HEK293 (cell line): ENCODE measurements around the gene FASTK.

Experiments used
- CTCF ChIA-PET: fragments of 350-600 bp; formaldehyde crosslinking; extraction: SDS; loops from one replicate; lab custom pipeline; 2021; ENCODE audit warnings: antibody characterized with exemption; lab: Yijun Ruan, JAX
- POLR2A ChIA-PET: fragments of 300-600 bp; formaldehyde crosslinking; extraction: SDS; loops from one replicate; lab custom pipeline; 2020; ENCODE audit warnings: antibody characterized with exemption, inconsistent platforms; lab: Yijun Ruan, JAX
- H3K27ac ChIP-seq: fragments of 200-500 bp; sonication (Bioruptor generic); 2 replicates; pipeline ENCODE4 v1.5.1; 2014; ENCODE audit warnings: low read depth, low read length, control low read depth, inconsistent platforms; ENCODE audit errors: extremely low read depth
- H3K36me3 ChIP-seq, 2 experiments: fragments of 200-500 bp in 1 of 2; sonication (Bioruptor generic) in 1 of 2; 1 replicate in 1 of 2; 2 replicates in 1 of 2; pipeline ENCODE4 v1.5.1; 2014 to 2017; ENCODE audit warnings: inconsistent platforms in 2 of 2, low read length in 2 of 2; ENCODE audit not compliant: control insufficient read depth in 2 of 2, insufficient read depth in 1 of 2
- H3K4me1 ChIP-seq: fragments of 200-500 bp; sonication (Bioruptor generic); 2 replicates; pipeline ENCODE4 v1.5.1; 2014; ENCODE audit warnings: mild to moderate bottlenecking, low read length, inconsistent platforms; ENCODE audit not compliant: control insufficient read depth, insufficient read depth
- H3K4me3 ChIP-seq: 2 replicates; pipeline ENCODE4 v1.5.1; 2011; ENCODE audit warnings: low read depth, mild to moderate bottlenecking, control low read depth, low read length, moderate library complexity
- H3K9me3 ChIP-seq: fragments of 200-500 bp; sonication (Bioruptor generic); 2 replicates; pipeline ENCODE4 v1.5.1; 2014; ENCODE audit warnings: low read depth, low read length, inconsistent platforms; ENCODE audit not compliant: control insufficient read depth, insufficient read depth
- BCL11B ChIP-seq: fragments of 450-650 bp; formaldehyde crosslinking; IDR thresholded peaks from 2 replicates; pipeline ENCODE4 v1.5.1; 2016; ENCODE audit warnings: low read depth, missing biosample characterization, missing genetic modification characterization
- CTCF ChIP-seq: fragments of 450-650 bp; formaldehyde crosslinking; IDR thresholded peaks from 2 replicates; pipeline ENCODE4 v1.5.1; 2016; ENCODE audit warnings: missing biosample characterization, missing genetic modification characterization
- KLF7 ChIP-seq: fragments of 450-650 bp; formaldehyde crosslinking; IDR thresholded peaks from 2 replicates; pipeline ENCODE4 v1.5.1; 2016; ENCODE audit warnings: missing biosample characterization, missing genetic modification characterization, borderline replicate concordance
- WT1 ChIP-seq: fragments of 450-650 bp; formaldehyde crosslinking; IDR thresholded peaks from 2 replicates; pipeline ENCODE4 v1.5.1; 2016; ENCODE audit warnings: missing biosample characterization, missing genetic modification characterization
- YY1 ChIP-seq: fragments of 450-650 bp; formaldehyde crosslinking; IDR thresholded peaks from 2 replicates; pipeline ENCODE4 v1.5.1; 2018; ENCODE audit warnings: missing biosample characterization, missing genetic modification characterization
- ZBTB44 ChIP-seq: fragments of 450-650 bp; IDR thresholded peaks from 2 replicates; pipeline ENCODE4 v1.5.1; 2018; ENCODE audit warnings: missing biosample characterization, mild to moderate bottlenecking, missing genetic modification characterization
- ZNF10 ChIP-seq: fragments of 450-650 bp; formaldehyde crosslinking; IDR thresholded peaks from 2 replicates; pipeline ENCODE4 v1.5.1; 2017; ENCODE audit warnings: missing biosample characterization, missing genetic modification characterization
- ZNF155 ChIP-seq: fragments of 450-650 bp; formaldehyde crosslinking; IDR thresholded peaks from 2 replicates; pipeline ENCODE4 v1.5.1; 2016; ENCODE audit warnings: missing biosample characterization, missing genetic modification characterization
- ZNF175 ChIP-seq: fragments of 450-650 bp; formaldehyde crosslinking; IDR thresholded peaks from 2 replicates; pipeline ENCODE4 v1.5.1; 2016; ENCODE audit warnings: missing biosample characterization, missing genetic modification characterization
- ZNF2 ChIP-seq: fragments of 450-650 bp; formaldehyde crosslinking; IDR thresholded peaks from 2 replicates; pipeline ENCODE4 v1.5.1; 2016; ENCODE audit warnings: missing biosample characterization, missing genetic modification characterization
- ZNF23 ChIP-seq: fragments of 450-650 bp; formaldehyde crosslinking; IDR thresholded peaks from 2 replicates; pipeline ENCODE4 v1.5.1; 2016; ENCODE audit warnings: missing biosample characterization, missing genetic modification characterization, borderline replicate concordance
- ZNF341 ChIP-seq: fragments of 450-650 bp; formaldehyde crosslinking; IDR thresholded peaks from 2 replicates; pipeline ENCODE4; 2016; ENCODE audit warnings: low read depth, missing biosample characterization, missing genetic modification characterization
- ZNF404 ChIP-seq: fragments of 450-650 bp; formaldehyde crosslinking; IDR thresholded peaks from 2 replicates; pipeline ENCODE4 v1.5.1; 2017; ENCODE audit warnings: missing biosample characterization, missing genetic modification characterization
- ZNF423 ChIP-seq: fragments of 450-650 bp; formaldehyde crosslinking; IDR thresholded peaks from 2 replicates; pipeline ENCODE4 v1.5.1; 2016; ENCODE audit warnings: missing biosample characterization, missing genetic modification characterization
- ZNF600 ChIP-seq: fragments of 450-650 bp; formaldehyde crosslinking; IDR thresholded peaks from 2 replicates; pipeline ENCODE4 v1.5.1; 2016; ENCODE audit warnings: missing biosample characterization, missing genetic modification characterization
- ZNF621 ChIP-seq: fragments of 450-650 bp; formaldehyde crosslinking; IDR thresholded peaks from 2 replicates; pipeline ENCODE4 v1.5.1; 2017; ENCODE audit warnings: missing biosample characterization, missing genetic modification characterization
- ZNF660 ChIP-seq: fragments of 450-650 bp; IDR thresholded peaks from 2 replicates; pipeline ENCODE4 v1.5.1; 2018; ENCODE audit warnings: missing biosample characterization, mild to moderate bottlenecking, missing genetic modification characterization
- ZNF777 ChIP-seq: fragments of 450-650 bp; formaldehyde crosslinking; IDR thresholded peaks from 2 replicates; pipeline ENCODE4 v1.5.1; 2017; ENCODE audit warnings: missing biosample characterization, missing genetic modification characterization, borderline replicate concordance
- TF ChIP-seq, protein P1 (sequence below): fragments of 450-650 bp; formaldehyde crosslinking; IDR thresholded peaks from 2 replicates; pipeline ENCODE4 v1.5.1; 2017; ENCODE audit warnings: missing biosample characterization, mild to moderate bottlenecking, missing genetic modification characterization, moderate library complexity
- TF ChIP-seq, protein P2 (sequence below): fragments of 450-650 bp; formaldehyde crosslinking; IDR thresholded peaks from 2 replicates; pipeline ENCODE4 v1.5.1; 2016; ENCODE audit warnings: missing biosample characterization, missing genetic modification characterization
- TF ChIP-seq, protein P3 (sequence below): fragments of 450-650 bp; IDR thresholded peaks from 2 replicates; pipeline ENCODE4 v1.5.1; 2018; ENCODE audit warnings: missing biosample characterization, missing genetic modification characterization

Gene FASTK

GRCh38 chr7:151076863-151077704 lies 3.5 kb downstream of the FASTK start:
- 0 out of 2 replicates have a peak, but pooled peaks have one; percentile 60 for TF ChIP-seq ZNF600
- TF ChIP-seq ZNF404: no peak
- TF ChIP-seq ZNF777 (tag by site-specific recombination): no peak
- TF ChIP-seq ZNF621 (tag by site-specific recombination): no peak
- TF ChIP-seq ZNF175 (tag by site-specific recombination): no peak
- no peak for TF ChIP-seq ZNF10 (tag by site-specific recombination)
- TF ChIP-seq, protein P1, sequence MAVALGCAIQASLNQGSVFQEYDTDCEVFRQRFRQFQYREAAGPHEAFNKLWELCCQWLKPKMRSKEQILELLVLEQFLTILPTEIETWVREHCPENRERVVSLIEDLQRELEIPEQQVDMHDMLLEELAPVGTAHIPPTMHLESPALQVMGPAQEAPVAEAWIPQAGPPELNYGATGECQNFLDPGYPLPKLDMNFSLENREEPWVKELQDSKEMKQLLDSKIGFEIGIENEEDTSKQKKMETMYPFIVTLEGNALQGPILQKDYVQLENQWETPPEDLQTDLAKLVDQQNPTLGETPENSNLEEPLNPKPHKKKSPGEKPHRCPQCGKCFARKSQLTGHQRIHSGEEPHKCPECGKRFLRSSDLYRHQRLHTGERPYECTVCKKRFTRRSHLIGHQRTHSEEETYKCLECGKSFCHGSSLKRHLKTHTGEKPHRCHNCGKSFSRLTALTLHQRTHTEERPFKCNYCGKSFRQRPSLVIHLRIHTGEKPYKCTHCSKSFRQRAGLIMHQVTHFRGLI: no peak
- peak; percentile 77 for TF ChIP-seq CTCF (tag by site-specific recombination)
- TF ChIP-seq YY1 (tag by site-specific recombination): no peak
- no peak for TF ChIP-seq ZNF155 (tag by site-specific recombination)
- peak; percentile 64; the same call in 1 of the 2 replicates for TF ChIP-seq ZNF2 (tag by site-specific recombination)
- TF ChIP-seq, protein P2, sequence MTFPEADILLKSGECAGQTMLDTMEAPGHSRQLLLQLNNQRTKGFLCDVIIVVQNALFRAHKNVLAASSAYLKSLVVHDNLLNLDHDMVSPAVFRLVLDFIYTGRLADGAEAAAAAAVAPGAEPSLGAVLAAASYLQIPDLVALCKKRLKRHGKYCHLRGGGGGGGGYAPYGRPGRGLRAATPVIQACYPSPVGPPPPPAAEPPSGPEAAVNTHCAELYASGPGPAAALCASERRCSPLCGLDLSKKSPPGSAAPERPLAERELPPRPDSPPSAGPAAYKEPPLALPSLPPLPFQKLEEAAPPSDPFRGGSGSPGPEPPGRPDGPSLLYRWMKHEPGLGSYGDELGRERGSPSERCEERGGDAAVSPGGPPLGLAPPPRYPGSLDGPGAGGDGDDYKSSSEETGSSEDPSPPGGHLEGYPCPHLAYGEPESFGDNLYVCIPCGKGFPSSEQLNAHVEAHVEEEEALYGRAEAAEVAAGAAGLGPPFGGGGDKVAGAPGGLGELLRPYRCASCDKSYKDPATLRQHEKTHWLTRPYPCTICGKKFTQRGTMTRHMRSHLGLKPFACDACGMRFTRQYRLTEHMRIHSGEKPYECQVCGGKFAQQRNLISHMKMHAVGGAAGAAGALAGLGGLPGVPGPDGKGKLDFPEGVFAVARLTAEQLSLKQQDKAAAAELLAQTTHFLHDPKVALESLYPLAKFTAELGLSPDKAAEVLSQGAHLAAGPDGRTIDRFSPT (tag by site-specific recombination): peak; percentile 90
- TF ChIP-seq, all 188 proteins: peak for 4
- POLR2A ChIA-PET: interaction anchor here (1.0 to 4.8 kb wide), 9 partner anchors 8 to 49 kb away, joined by 4 to 22 read pairs (median 6); partner anchors contain the start of genes ABCB8, CDK5 and SLC4A2
- Histone ChIP-seq H3K27ac (no peak overlapping the region), H3K4me1 (peaks cover 6% of the 10 kb centered on the region; the same call in 1 of the 2 replicates), H3K9me3 (no peaks in the 10 kb centered on the region), H3K4me3 (no peak overlapping the region), H3K36me3 (peaks cover 14 to 66% of the 10 kb centered on the region in 2 experiments; a peak in 2 of 3 replicates)
- CTCF ChIA-PET: interaction anchor here (0.5 to 1.9 kb wide), 6 partner anchors 11 to 262 kb away, joined by 3 to 9 read pairs (median 4); no protein-coding TSS in a partner anchor

DNA sequence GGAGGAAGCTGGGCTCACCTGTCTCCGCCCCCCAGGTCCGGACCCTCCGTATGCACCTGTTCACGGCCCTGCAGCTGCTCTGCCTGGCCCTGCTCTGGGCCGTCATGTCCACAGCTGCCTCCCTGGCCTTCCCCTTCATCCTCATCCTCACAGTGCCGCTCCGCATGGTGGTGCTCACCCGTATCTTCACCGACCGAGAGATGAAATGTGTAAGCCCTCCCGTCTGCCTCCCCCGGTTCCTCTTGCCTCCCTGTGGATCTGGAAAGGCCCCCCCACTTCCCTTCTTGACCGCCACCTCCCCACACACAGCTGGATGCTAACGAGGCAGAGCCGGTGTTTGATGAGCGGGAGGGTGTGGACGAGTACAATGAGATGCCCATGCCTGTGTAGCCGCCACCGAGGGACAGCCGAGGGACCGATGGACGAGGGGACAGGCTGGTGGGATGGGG lies 4.6 kb downstream of the FASTK start:
- peaks cover 15 to 77% of the 10 kb centered on the region in 2 experiments; a peak in 2 of 3 replicates for H3K36me3 ChIP-seq
- POLR2A ChIA-PET: interaction anchor here (0.8 to 4.8 kb wide), 5 partner anchors 8 to 48 kb away, joined by 4 to 22 read pairs (median 7); partner anchors contain the start of genes ABCB8 and SLC4A2
- no peak overlapping the region for H3K27ac ChIP-seq
- peaks cover 4% of the 10 kb centered on the region; the same call in 1 of the 2 replicates for H3K4me1 ChIP-seq
- H3K9me3 ChIP-seq: no peaks in the 10 kb centered on the region
- no peak overlapping the region for H3K4me3 ChIP-seq
- TF ChIP-seq KLF7 (tag by site-specific recombination): 0 out of 2 replicates have a peak, but pooled peaks have one; percentile 18
- TF ChIP-seq ZNF23 (tag by site-specific recombination): no peak
- peak; percentile 56; the same call in 1 of the 2 replicates for TF ChIP-seq WT1 (tag by site-specific recombination)
- TF ChIP-seq, protein P2 (tag by site-specific recombination): peak; percentile 16; the same call in 1 of the 2 replicates
- 0 out of 2 replicates have a peak, but pooled peaks have one; percentile 28 for TF ChIP-seq ZNF341 (tag by site-specific recombination)
- no peak for TF ChIP-seq ZBTB44 (tag by site-specific recombination)
- no peak for TF ChIP-seq ZNF423 (tag by site-specific recombination)
- TF ChIP-seq ZNF155 (tag by site-specific recombination): no peak
- TF ChIP-seq ZNF600: peak; percentile 59
- no peak for TF ChIP-seq BCL11B
- TF ChIP-seq, protein P3, sequence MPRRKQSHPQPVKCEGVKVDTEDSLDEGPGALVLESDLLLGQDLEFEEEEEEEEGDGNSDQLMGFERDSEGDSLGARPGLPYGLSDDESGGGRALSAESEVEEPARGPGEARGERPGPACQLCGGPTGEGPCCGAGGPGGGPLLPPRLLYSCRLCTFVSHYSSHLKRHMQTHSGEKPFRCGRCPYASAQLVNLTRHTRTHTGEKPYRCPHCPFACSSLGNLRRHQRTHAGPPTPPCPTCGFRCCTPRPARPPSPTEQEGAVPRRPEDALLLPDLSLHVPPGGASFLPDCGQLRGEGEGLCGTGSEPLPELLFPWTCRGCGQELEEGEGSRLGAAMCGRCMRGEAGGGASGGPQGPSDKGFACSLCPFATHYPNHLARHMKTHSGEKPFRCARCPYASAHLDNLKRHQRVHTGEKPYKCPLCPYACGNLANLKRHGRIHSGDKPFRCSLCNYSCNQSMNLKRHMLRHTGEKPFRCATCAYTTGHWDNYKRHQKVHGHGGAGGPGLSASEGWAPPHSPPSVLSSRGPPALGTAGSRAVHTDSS (tag by site-specific recombination): peak; percentile 61
- TF ChIP-seq ZNF660 (tag by site-specific recombination): no peak
- TF ChIP-seq, all 188 proteins: peak for 6
- CTCF ChIA-PET: interaction anchor here (1.9 kb wide), 1 partner anchor 35 kb away, joined by 9 read pairs; no protein-coding TSS in a partner anchor
